WTC11 (cell line): ENCODE results near the gene RTN4RL1. TPM values are rescaled to one million over a fixed set of nuclear protein-coding genes. Genes with fewer than 3 reads are reported as not detected.

Experiments used
- ATAC-seq: fragments of 200-7000 bp; cut with Tn5 transposase; 2 replicates; pipeline ENCODE4 v1.10.0; 2021; ENCODE audit warnings: mild to moderate bottlenecking, moderate library complexity
- CTCF ChIA-PET: fragments of 300-600 bp; sonication (Branson Sonifier 250); formaldehyde crosslinking; loops from one replicate; lab custom pipeline; 2021; ENCODE audit warnings: antibody characterized with exemption; lab: Charles Lee
- POLR2A ChIA-PET: fragments of 350-600 bp; sonication (Branson Sonifier 250); formaldehyde crosslinking; loops from one replicate; lab custom pipeline; 2021; ENCODE audit warnings: antibody characterized with exemption; lab: Charles Lee
- DNase-seq: peaks from one replicate; pipeline ENCODE4 v3.0.0; 2021; ENCODE audit warnings: low spot score
- H3K27ac Mint-ChIP-seq: 2 replicates; pipeline ENCODE4 v1.8.0; 2021; ENCODE audit warnings: mixed read lengths
- H3K27me3 Mint-ChIP-seq: 2 replicates; pipeline ENCODE4 v1.8.0; 2021; ENCODE audit warnings: low read depth, mild to moderate bottlenecking, moderate library complexity, mixed read lengths
- H3K36me3 Mint-ChIP-seq: 2 replicates; pipeline ENCODE4 v1.8.0; 2021; ENCODE audit warnings: mixed read lengths
- H3K4me1 Mint-ChIP-seq: 2 replicates; pipeline ENCODE4 v1.8.0; 2022; ENCODE audit warnings: mixed read lengths
- H3K4me3 Mint-ChIP-seq: 2 replicates; pipeline ENCODE4 v1.8.0; 2021; ENCODE audit warnings: mild to moderate bottlenecking, moderate library complexity, mixed read lengths
- H3K9me3 Mint-ChIP-seq: 2 replicates; pipeline ENCODE4 v1.8.0; 2021; ENCODE audit warnings: mixed read lengths
- CREB1 ChIP-seq: sonication (generic); formaldehyde crosslinking; IDR thresholded peaks from 2 replicates; pipeline ENCODE4 v1.8.0; 2023; ENCODE audit warnings: mild to moderate bottlenecking, missing genetic modification reagents
- IRF1 ChIP-seq: sonication (generic); formaldehyde crosslinking; IDR thresholded peaks from 2 replicates; pipeline ENCODE4 v1.8.0; 2023; ENCODE audit warnings: missing genetic modification reagents
- SMAD4 ChIP-seq: sonication (generic); formaldehyde crosslinking; IDR thresholded peaks from 2 replicates; pipeline ENCODE4 v1.8.0; 2022; ENCODE audit warnings: mild to moderate bottlenecking, missing genetic modification reagents
- ZNF317 ChIP-seq: sonication (generic); formaldehyde crosslinking; IDR thresholded peaks from 2 replicates; pipeline ENCODE4 v1.8.1; 2023; ENCODE audit warnings: low read depth, mild to moderate bottlenecking, moderate library complexity, missing genetic modification reagents, borderline replicate concordance
- ZNF423 ChIP-seq: fragments of 250-450 bp; sonication (Bioruptor Pico); IDR thresholded peaks from 2 replicates; pipeline ENCODE4 v2.1.2; 2022; ENCODE audit warnings: mild to moderate bottlenecking, moderate library complexity
- ZNF671 ChIP-seq: fragments of 250-450 bp; sonication (Bioruptor Pico); IDR thresholded peaks from 2 replicates; pipeline ENCODE4 v1.8.0; 2021; ENCODE audit warnings: mild to moderate bottlenecking
- total RNA-seq: library from RNA; stranded (reverse); gene quantifications from 3 replicates; pipeline ENCODE4 v1.2.3, GENCODE V29; 2021
- TF ChIP-seq, protein P1 (sequence below): fragments of 250-450 bp; sonication (Bioruptor Pico); IDR thresholded peaks from 2 replicates; pipeline ENCODE4 v1.9.0; 2021; ENCODE audit warnings: mild to moderate bottlenecking, borderline replicate concordance
- TF ChIP-seq, protein P2 (sequence below): sonication (generic); formaldehyde crosslinking; IDR thresholded peaks from 2 replicates; pipeline ENCODE4 v1.8.1; 2023; ENCODE audit warnings: mild to moderate bottlenecking, missing genetic modification reagents, borderline replicate concordance
- TF ChIP-seq, protein P3 (sequence below): sonication (generic); formaldehyde crosslinking; IDR thresholded peaks from 2 replicates; pipeline ENCODE4 v1.8.0; 2022; ENCODE audit warnings: missing genetic modification reagents
- TF ChIP-seq, protein P4 (sequence below): sonication (generic); formaldehyde crosslinking; IDR thresholded peaks from 2 replicates; pipeline ENCODE4 v1.8.1; 2022; ENCODE audit warnings: missing genetic modification reagents, borderline replicate concordance

The RTN4RL1 gene
- total RNA-seq, 1 experiment from 2014 or later = 0.72 TPM

DNA sequence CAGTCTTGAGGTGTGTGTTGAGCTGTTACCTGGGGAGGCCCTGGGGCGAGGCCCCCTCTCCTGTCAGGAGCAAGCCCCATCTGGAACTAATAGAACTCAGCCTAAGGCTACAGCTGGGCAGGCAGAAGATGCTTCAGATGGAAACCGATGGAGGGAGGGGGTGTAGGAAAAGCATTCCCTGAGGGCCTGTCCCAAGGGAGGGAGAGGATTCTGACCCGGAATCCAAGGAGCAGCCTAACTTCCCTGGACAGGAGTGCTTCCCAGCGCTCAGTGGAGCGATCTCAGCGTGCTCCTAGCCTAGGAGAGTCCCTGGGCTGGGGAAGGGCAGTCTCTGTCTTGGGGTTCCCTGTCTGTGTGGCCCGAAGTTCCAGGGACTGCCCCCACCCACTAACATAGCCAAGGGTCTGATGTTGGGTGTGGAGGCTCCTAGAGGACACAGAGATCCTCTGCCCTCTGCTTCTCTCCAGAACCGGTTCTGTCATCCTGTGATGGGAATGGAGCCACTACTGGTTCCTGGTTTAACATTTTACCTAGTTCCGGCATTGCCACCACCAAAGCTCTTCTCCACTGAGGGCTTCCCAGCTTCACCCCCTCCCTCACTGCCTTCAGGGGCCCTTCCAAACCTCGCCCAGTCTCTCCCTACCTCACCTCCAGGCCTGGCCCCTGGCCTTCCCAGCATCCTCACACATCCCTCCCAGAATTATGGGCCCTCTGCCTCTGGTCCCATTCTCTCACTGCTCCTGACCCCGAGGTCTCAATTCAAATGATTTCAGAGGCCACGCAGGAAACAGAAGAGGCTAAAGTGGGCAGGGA, 58.7 kb downstream of the RTN4RL1 start:
- Mint-ChIP-seq H3K9me3 (no peaks in the 10 kb centered on the region), H3K27me3 (peaks cover 9% of the 10 kb centered on the region; the same call in 1 of the 2 replicates), H3K4me3 (no peak overlapping the region), H3K36me3 (no peaks in the 10 kb centered on the region), H3K27ac (no peak overlapping the region; the same call in 1 of the 2 replicates), H3K4me1 (peaks cover 24% of the 10 kb centered on the region)
- ChIA-PET CTCF (interaction anchor here (0.5 to 1.5 kb wide), 4 partner anchors 17 to 634 kb away, joined by 3 to 4 read pairs (median 3); no protein-coding TSS in a partner anchor), POLR2A (no interaction called here)
- DNase-seq (no peak), ATAC-seq (no peak)
- TF ChIP-seq ZNF423 (CRISPR knock-in tag) (no peak), SMAD4 (CRISPR knock-in tag) (no peak), ZNF671 (CRISPR knock-in tag) (no peak), IRF1 (CRISPR knock-in tag) (no peak)
- TF ChIP-seq, protein P1, sequence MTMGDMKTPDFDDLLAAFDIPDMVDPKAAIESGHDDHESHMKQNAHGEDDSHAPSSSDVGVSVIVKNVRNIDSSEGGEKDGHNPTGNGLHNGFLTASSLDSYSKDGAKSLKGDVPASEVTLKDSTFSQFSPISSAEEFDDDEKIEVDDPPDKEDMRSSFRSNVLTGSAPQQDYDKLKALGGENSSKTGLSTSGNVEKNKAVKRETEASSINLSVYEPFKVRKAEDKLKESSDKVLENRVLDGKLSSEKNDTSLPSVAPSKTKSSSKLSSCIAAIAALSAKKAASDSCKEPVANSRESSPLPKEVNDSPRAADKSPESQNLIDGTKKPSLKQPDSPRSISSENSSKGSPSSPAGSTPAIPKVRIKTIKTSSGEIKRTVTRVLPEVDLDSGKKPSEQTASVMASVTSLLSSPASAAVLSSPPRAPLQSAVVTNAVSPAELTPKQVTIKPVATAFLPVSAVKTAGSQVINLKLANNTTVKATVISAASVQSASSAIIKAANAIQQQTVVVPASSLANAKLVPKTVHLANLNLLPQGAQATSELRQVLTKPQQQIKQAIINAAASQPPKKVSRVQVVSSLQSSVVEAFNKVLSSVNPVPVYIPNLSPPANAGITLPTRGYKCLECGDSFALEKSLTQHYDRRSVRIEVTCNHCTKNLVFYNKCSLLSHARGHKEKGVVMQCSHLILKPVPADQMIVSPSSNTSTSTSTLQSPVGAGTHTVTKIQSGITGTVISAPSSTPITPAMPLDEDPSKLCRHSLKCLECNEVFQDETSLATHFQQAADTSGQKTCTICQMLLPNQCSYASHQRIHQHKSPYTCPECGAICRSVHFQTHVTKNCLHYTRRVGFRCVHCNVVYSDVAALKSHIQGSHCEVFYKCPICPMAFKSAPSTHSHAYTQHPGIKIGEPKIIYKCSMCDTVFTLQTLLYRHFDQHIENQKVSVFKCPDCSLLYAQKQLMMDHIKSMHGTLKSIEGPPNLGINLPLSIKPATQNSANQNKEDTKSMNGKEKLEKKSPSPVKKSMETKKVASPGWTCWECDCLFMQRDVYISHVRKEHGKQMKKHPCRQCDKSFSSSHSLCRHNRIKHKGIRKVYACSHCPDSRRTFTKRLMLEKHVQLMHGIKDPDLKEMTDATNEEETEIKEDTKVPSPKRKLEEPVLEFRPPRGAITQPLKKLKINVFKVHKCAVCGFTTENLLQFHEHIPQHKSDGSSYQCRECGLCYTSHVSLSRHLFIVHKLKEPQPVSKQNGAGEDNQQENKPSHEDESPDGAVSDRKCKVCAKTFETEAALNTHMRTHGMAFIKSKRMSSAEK (CRISPR knock-in tag) = no peak
- TF ChIP-seq, protein P2, sequence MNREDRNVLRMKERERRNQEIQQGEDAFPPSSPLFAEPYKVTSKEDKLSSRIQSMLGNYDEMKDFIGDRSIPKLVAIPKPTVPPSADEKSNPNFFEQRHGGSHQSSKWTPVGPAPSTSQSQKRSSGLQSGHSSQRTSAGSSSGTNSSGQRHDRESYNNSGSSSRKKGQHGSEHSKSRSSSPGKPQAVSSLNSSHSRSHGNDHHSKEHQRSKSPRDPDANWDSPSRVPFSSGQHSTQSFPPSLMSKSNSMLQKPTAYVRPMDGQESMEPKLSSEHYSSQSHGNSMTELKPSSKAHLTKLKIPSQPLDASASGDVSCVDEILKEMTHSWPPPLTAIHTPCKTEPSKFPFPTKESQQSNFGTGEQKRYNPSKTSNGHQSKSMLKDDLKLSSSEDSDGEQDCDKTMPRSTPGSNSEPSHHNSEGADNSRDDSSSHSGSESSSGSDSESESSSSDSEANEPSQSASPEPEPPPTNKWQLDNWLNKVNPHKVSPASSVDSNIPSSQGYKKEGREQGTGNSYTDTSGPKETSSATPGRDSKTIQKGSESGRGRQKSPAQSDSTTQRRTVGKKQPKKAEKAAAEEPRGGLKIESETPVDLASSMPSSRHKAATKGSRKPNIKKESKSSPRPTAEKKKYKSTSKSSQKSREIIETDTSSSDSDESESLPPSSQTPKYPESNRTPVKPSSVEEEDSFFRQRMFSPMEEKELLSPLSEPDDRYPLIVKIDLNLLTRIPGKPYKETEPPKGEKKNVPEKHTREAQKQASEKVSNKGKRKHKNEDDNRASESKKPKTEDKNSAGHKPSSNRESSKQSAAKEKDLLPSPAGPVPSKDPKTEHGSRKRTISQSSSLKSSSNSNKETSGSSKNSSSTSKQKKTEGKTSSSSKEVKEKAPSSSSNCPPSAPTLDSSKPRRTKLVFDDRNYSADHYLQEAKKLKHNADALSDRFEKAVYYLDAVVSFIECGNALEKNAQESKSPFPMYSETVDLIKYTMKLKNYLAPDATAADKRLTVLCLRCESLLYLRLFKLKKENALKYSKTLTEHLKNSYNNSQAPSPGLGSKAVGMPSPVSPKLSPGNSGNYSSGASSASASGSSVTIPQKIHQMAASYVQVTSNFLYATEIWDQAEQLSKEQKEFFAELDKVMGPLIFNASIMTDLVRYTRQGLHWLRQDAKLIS (CRISPR knock-in tag) = no peak
- TF ChIP-seq, protein P3, sequence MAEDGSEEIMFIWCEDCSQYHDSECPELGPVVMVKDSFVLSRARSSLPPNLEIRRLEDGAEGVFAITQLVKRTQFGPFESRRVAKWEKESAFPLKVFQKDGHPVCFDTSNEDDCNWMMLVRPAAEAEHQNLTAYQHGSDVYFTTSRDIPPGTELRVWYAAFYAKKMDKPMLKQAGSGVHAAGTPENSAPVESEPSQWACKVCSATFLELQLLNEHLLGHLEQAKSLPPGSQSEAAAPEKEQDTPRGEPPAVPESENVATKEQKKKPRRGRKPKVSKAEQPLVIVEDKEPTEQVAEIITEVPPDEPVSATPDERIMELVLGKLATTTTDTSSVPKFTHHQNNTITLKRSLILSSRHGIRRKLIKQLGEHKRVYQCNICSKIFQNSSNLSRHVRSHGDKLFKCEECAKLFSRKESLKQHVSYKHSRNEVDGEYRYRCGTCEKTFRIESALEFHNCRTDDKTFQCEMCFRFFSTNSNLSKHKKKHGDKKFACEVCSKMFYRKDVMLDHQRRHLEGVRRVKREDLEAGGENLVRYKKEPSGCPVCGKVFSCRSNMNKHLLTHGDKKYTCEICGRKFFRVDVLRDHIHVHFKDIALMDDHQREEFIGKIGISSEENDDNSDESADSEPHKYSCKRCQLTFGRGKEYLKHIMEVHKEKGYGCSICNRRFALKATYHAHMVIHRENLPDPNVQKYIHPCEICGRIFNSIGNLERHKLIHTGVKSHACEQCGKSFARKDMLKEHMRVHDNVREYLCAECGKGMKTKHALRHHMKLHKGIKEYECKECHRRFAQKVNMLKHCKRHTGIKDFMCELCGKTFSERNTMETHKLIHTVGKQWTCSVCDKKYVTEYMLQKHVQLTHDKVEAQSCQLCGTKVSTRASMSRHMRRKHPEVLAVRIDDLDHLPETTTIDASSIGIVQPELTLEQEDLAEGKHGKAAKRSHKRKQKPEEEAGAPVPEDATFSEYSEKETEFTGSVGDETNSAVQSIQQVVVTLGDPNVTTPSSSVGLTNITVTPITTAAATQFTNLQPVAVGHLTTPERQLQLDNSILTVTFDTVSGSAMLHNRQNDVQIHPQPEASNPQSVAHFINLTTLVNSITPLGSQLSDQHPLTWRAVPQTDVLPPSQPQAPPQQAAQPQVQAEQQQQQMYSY (CRISPR knock-in tag) = peak; percentile 39

DNA sequence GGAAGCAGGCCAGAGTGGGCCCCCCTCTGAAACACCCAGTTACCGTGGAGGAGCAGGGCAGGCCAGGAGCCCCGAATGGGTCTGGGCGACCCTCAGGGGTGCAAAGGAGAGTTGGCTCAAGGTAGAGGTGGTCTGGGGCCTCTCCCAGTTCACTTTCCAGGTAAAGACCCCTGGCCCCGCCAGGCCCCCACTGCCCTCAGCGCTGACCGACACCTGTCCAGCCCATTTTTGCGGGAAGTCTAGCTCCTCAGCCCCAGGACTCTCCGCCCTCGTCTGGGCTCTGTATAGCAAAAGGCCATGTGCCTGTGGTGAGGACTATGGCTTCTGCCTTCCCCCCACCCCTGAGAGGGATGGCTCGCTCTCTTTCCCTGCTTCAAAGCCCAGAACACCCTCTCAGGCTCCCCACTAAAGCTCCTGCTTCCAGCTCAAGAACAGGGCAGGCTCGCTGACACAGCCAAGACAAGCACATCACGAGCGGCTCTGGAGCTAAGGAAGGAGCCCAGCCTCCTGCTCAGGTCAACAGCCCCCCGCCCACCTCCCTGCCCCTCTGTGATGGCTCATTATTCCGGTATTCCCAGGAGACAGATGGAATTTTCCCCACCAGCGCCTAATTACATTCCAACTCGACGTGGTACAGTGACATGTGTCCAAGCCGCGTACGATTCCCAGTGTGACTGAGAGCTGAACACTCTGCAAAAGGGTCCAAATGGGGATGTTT, 59.4 kb downstream of the RTN4RL1 start:
- Mint-ChIP-seq H3K4me3 (no peak overlapping the region), H3K9me3 (no peaks in the 10 kb centered on the region), H3K27ac (no peak overlapping the region), H3K4me1 (peaks cover 31% of the 10 kb centered on the region), H3K36me3 (no peaks in the 10 kb centered on the region), H3K27me3 (peaks cover 10% of the 10 kb centered on the region; the same call in 1 of the 2 replicates)
- no peak for DNase-seq
- ChIA-PET POLR2A (no interaction called here), CTCF (no interaction called here)
- no peak for ATAC-seq
- TF ChIP-seq CREB1 = no peak
- no peak for TF ChIP-seq ZNF317
- TF ChIP-seq, protein P4, sequence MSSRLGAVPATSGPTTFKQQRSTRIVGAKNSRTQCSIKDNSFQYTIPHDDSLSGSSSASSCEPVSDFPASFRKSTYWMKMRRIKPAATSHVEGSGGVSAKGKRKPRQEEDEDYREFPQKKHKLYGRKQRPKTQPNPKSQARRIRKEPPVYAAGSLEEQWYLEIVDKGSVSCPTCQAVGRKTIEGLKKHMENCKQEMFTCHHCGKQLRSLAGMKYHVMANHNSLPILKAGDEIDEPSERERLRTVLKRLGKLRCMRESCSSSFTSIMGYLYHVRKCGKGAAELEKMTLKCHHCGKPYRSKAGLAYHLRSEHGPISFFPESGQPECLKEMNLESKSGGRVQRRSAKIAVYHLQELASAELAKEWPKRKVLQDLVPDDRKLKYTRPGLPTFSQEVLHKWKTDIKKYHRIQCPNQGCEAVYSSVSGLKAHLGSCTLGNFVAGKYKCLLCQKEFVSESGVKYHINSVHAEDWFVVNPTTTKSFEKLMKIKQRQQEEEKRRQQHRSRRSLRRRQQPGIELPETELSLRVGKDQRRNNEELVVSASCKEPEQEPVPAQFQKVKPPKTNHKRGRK (CRISPR knock-in tag) = no peak
- TF ChIP-seq, protein P1 (CRISPR knock-in tag) = no peak
